Measurements from ENCODE around the gene TAS2R1. TPM values are rescaled to one million over a fixed set of nuclear protein-coding genes. Genes with fewer than 3 reads are reported as not detected.

TAS2R1 gene
- total RNA-seq, 2 donors from 2014 or later = not detected

GRCh38 chr5:9589049-9589835 lies 40.9 kb downstream of the TAS2R1 start:
- H3K27me3 Mint-ChIP-seq = no peaks in the 10 kb centered on the region
- DNase-seq (ENCODE audit: low spot score) (no peak), ATAC-seq (no peak)
- H3K4me3 Mint-ChIP-seq = no peak overlapping the region
- H3K4me1 Mint-ChIP-seq (ENCODE audit: low read depth in 2 of 2) = no peaks in the 10 kb centered on the region
- H3K36me3 Mint-ChIP-seq = no peaks in the 10 kb centered on the region
- no peak overlapping the region for H3K27ac Mint-ChIP-seq
- peaks cover 13% of the 10 kb centered on the region for H3K9me3 Mint-ChIP-seq

DNA sequence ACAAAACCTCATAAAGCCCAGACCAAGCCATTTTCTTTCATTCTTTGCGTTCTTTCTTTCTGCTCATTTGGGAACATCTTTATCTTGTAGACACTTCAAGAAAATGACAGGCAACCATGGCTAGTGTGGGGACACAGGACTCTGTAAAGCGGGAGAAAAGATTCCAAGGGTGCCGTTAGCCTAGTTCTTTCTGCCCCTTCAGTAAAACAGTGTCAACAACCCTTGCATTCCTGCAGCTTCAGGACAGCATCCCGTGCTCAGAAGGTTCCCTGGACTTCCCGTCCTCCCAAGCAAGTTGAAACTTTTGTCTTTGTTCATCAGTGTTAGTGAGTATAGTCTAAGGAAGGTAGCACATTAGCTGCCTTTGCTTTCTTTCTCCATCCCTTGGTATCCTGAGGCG lies 41.9 kb downstream of the TAS2R1 start:
- no peak for ATAC-seq
- peaks cover 13% of the 10 kb centered on the region for H3K9me3 Mint-ChIP-seq
- H3K4me3 Mint-ChIP-seq = no peak overlapping the region
- no peaks in the 10 kb centered on the region for H3K4me1 Mint-ChIP-seq (ENCODE audit: low read depth in 2 of 2)
- no peaks in the 10 kb centered on the region for H3K27me3 Mint-ChIP-seq
- no peak for DNase-seq (ENCODE audit: low spot score)
- no peak overlapping the region for H3K27ac Mint-ChIP-seq
- no peaks in the 10 kb centered on the region for H3K36me3 Mint-ChIP-seq

DNA sequence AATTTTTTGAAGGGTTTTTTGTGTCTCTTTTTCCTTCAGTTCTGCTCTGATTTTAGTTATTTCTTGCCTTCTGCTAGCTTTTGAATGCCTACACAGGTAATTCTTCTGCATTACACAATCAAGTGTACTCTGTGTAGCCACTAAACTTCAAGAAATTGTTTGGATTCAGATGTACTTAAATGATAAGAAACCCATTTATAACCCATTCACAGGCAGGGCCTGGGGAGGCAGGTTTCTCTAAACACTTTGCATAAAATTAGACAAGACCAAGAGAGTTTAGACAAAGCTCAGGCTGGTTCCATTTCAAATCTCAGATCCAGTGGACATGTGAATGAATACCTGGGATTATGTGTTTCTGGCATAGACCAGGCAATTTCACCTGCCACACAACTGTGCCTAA lies 43.0 kb downstream of the TAS2R1 start:
- Mint-ChIP-seq H3K4me1 (ENCODE audit: low read depth in 2 of 2) (no peaks in the 10 kb centered on the region), H3K9me3 (peaks cover 8% of the 10 kb centered on the region), H3K27ac (no peak overlapping the region), H3K4me3 (no peak overlapping the region), H3K36me3 (no peaks in the 10 kb centered on the region), H3K27me3 (no peaks in the 10 kb centered on the region)
- DNase-seq (ENCODE audit: low spot score) (no peak), ATAC-seq (no peak)

GRCh38 chr5:9582406-9582805 lies 47.7 kb downstream of the TAS2R1 start:
- H3K4me3 Mint-ChIP-seq = no peak overlapping the region
- ATAC-seq (no peak), DNase-seq (ENCODE audit: low spot score) (no peak)
- no peak overlapping the region for H3K27ac Mint-ChIP-seq
- H3K36me3 Mint-ChIP-seq = no peaks in the 10 kb centered on the region
- peaks cover 7% of the 10 kb centered on the region for H3K9me3 Mint-ChIP-seq
- no peaks in the 10 kb centered on the region for H3K4me1 Mint-ChIP-seq (ENCODE audit: low read depth in 2 of 2)
- no peaks in the 10 kb centered on the region for H3K27me3 Mint-ChIP-seq

Other genes with a start within 250 kb of the TAS2R1 start
- not detected for gene SEMA5A, start 84.3 kb downstream of the TAS2R1 start, total RNA-seq

All from natural killer cell treated with Interleukin-12 subunit alpha and Interleukin-12 subunit beta and Interleukin-15 and Interleukin-18, amount 100 ng/mL, for 72 hours (primary cell).